ENCODE measurements around the gene CSF3. TPM values are rescaled to one million over a fixed set of nuclear protein-coding genes. Genes with fewer than 3 reads are reported as not detected.

CSF3 gene
- total and polyA plus RNA-seq, 12 donors = 0.06 to 6.1 (median 0.44) TPM; not detected in 4

- TF ChIP-seq CTCF (IDR thresholded peaks at IDR 0.05) = no peak
- no peak for TF ChIP-seq POLR2A (IDR thresholded peaks at IDR 0.05)
- 89 to 97% (median 96%) methylated on average over 2 of the region's 2 CpGs for WGBS, 4 donors
- Histone ChIP-seq H3K36me3 (replicated peaks in 1 of 2) (peaks cover 0 to 24% of the 10 kb centered on the region in 2 donors), H3K4me1 (replicated peaks in 1 of 2) (peaks cover 0 to 11% of the 10 kb centered on the region in 2 donors), H3K27ac (no peak overlapping the region), H3K27me3 (no peaks in the 10 kb centered on the region), H3K9me3 (replicated peaks in 1 of 3) (no peaks in the 10 kb centered on the region), H3K4me3 (no peak overlapping the region)
- intact Hi-C loops (cut with DNase I) = loop anchor here in 1 of 2 donors (10.0 kb wide), 1 partner anchor 56 kb away; the partner anchor contains the start of gene PSMD3
- no peak for DNase-seq
Measured at GRCh38 chr17:40041196-40041595, 26.0 kb downstream of the CSF3 start.

GRCh38 chr17:40056379-40057015, 41.3 kb downstream of the CSF3 start:
- Histone ChIP-seq H3K27me3 (no peaks in the 10 kb centered on the region), H3K4me1 (replicated peaks in 1 of 2) (peaks cover 0 to 8% of the 10 kb centered on the region in 2 donors), H3K27ac (no peak overlapping the region), H3K9me3 (replicated peaks in 1 of 3) (no peaks in the 10 kb centered on the region), H3K4me3 (no peak overlapping the region), H3K36me3 (replicated peaks in 1 of 2) (peaks cover 0 to 10% of the 10 kb centered on the region in 2 donors)
- DNase-seq = no peak
- intact Hi-C loops (cut with DNase I) = loop anchor here in 1 of 2 donors (10.0 kb wide), 1 partner anchor 118 kb away; the partner anchor contains the start of gene RAPGEFL1
- TF ChIP-seq POLR2A (IDR thresholded peaks at IDR 0.05) (no peak), CTCF (IDR thresholded peaks at IDR 0.05) (no peak)
- WGBS, 4 donors = 73 to 88% (median 80%) methylated on average over 4 to 6 of the region's 6 CpGs

- 56 to 64% (median 60%) methylated on average over 8 of the region's 8 CpGs for WGBS, 4 donors
- Histone ChIP-seq H3K36me3 (replicated peaks in 1 of 2) (no peaks in the 10 kb centered on the region), H3K4me3 (no peak overlapping the region), H3K4me1 (replicated peaks in 1 of 2) (peaks cover 0 to 10% of the 10 kb centered on the region in 2 donors), H3K9me3 (replicated peaks in 1 of 3) (no peaks in the 10 kb centered on the region), H3K27me3 (no peaks in the 10 kb centered on the region), H3K27ac (peak overlapping the region in 4 of 5 donors; percentile 41 to 64 (median 56))
- TF ChIP-seq POLR2A (IDR thresholded peaks at IDR 0.05) (no peak), CTCF (IDR thresholded peaks at IDR 0.05) (no peak)
- intact Hi-C loops (cut with DNase I) = loop anchor here (2.0 to 10.0 kb wide), 2 partner anchors 33 to 117 kb away; partner anchors contain the start of gene RAPGEFL1 (in 1 of the 2)
- DNase-seq = no peak
Measured at GRCh38 chr17:40058186-40058784, 43.0 kb downstream of the CSF3 start.

- intact Hi-C loops (cut with DNase I) = loop anchor here (2.0 to 10.0 kb wide), 2 partner anchors 32 to 116 kb away; partner anchors contain the start of gene RAPGEFL1 (in 1 of the 2)
- DNase-seq = no peak
- TF ChIP-seq POLR2A (IDR thresholded peaks at IDR 0.05) (no peak), CTCF (IDR thresholded peaks at IDR 0.05) (no peak)
- Histone ChIP-seq H3K27ac (peak overlapping the region in 3 of 5 donors; percentile 41 to 64 (median 60)), H3K9me3 (replicated peaks in 1 of 3) (no peaks in the 10 kb centered on the region), H3K4me1 (replicated peaks in 1 of 2) (peaks cover 0 to 4% of the 10 kb centered on the region in 2 donors), H3K4me3 (no peak overlapping the region), H3K27me3 (no peaks in the 10 kb centered on the region), H3K36me3 (replicated peaks in 1 of 2) (no peaks in the 10 kb centered on the region)
- 84 to 94% (median 92%) methylated on average over 1 of the region's 1 CpG for WGBS, 4 donors
Measured at GRCh38 chr17:40058865-40059264, 43.6 kb downstream of the CSF3 start.

All from adrenal gland (tissue), 12 donors.